IPS-18c (cell line): Measurements from ENCODE around the gene IFNAR2.
"Not testable (repeated sequence)": the region's sequence is repeated elsewhere in the genome, so short reads cannot be mapped to it uniquely, and the experiment has no call there.

Source experiments
- H3K4me3 ChIP-seq: 2 replicates; pipeline ENCODE4 v1.7.0; 2013; ENCODE audit warnings: low read depth, mild to moderate bottlenecking, low read length, moderate library complexity; ENCODE audit not compliant: insufficient read depth
- H3K9me3 ChIP-seq: one replicate; pipeline ENCODE4 v1.6.1; 2013; ENCODE audit warnings: mild to moderate bottlenecking, low read length, moderate library complexity; ENCODE audit not compliant: control insufficient read depth, insufficient read depth

The IFNAR2 gene

DNA sequence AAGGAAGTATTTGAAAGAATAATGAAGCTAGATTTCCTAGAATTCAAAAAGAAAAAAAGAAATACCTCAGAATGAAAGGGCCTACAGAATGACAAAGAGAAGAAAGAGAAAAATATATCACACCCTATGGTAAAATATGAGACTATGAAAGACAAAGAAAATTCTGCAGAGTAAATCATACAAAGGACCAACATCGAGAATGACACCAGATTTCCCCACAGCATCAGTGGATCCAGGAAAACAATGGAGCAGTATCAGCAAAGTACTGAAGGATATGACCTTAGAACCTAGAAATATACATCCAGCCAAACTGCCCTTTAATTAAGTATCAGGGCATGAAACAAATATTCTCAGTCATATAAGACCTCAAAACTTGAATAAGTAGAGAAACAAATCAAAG is 21.2 kb upstream of the IFNAR2 start:
- Histone ChIP-seq H3K9me3 (peaks cover 2% of the 10 kb centered on the region), H3K4me3 (no peak overlapping the region)

DNA sequence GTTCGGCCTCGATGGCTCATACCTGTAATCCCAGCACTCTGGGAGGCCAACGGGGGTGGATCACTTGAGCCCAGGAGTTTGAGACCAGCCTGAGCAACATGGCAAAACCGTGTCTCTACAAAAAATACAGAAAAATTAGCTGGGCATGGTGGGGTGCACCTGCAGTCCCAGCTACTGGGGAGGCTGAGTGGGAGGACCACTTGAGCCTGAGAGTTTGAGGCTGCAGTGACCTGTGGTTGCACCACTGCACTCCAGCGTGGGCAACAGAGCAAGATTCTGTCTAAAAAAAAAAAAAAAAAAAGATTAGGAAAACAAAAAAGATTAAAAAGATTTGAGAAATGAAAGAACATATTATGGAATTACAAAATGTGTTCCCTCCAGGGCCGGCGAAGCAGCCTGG is 18.4 kb upstream of the IFNAR2 start:
- no peak overlapping the region for H3K4me3 ChIP-seq
- H3K9me3 ChIP-seq = peaks cover 2% of the 10 kb centered on the region

DNA sequence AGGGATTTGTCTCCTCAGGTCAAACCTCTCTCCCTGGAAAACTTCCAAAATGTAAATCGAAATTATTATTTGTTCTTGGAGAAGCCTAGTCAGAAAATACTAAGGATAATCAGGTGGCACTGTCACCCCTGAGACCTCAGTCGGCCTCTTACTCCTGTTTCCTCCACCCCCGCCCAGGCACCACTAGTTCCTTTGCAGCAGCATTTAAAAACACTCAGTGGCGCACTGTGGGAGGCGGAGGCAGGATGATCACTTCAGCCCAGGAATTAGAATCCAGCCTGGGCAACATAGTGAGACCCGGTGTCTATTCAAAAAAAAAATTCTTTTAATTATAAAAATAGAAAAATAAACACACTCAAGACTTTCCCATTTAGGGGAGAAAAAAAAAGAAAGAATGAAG is 18.0 kb upstream of the IFNAR2 start:
- no peak overlapping the region for H3K4me3 ChIP-seq
- H3K9me3 ChIP-seq = peaks cover 2% of the 10 kb centered on the region

- H3K4me3 ChIP-seq = no peak overlapping the region
- peaks cover 2% of the 10 kb centered on the region for H3K9me3 ChIP-seq
These were observed 17.4 kb upstream of the IFNAR2 start for GRCh38 chr21:33212159-33212851.

GRCh38 chr21:33214056-33214455 is 15.7 kb upstream of the IFNAR2 start:
- H3K4me3 ChIP-seq = no peak overlapping the region
- peaks cover 2% of the 10 kb centered on the region for H3K9me3 ChIP-seq

DNA sequence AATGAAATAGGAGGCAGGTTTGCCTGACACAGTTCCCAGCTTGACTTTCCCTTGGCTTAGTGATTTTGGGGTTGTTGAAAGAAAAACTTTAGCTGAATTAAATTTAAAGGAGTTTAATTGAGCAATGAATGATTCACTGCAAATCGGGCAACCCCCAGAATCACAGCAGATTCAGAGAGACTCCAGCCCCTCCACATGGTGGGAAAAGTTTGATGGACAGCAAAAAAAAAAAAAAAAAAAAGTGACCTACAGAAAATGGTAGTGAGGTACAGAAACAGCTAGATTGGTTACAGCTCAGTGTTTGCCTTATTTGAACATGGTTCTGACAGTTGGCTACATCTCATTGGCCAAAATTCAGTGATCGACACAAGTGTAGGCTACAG is 12.6 kb upstream of the IFNAR2 start:
- H3K4me3 ChIP-seq = no peak overlapping the region

DNA sequence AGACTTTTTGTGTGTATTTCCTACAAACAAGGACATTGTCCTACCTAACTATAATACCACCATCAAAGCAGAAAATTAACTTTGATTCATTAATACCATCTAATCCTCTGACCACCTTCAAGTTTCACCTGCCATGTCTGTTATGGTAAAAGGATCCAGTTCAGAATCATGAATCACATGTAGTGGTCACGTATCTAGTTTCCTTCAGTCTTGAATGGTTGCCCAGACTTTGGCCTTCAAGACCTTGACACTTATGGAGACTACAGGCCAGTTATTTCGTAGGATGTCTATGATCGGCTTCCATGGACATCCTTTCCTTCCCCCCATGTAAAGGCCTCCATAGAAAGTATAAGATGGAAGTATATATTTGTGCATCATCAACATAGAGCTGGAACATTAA is 10.4 kb upstream of the IFNAR2 start:
- Histone ChIP-seq H3K4me3 (no peak overlapping the region), H3K9me3 (no peaks in the 10 kb centered on the region)

More for the DNA sequence above, 12.6 kb upstream of the IFNAR2 start:
- H3K9me3 ChIP-seq = peaks cover under 1% of the 10 kb centered on the region

DNA sequence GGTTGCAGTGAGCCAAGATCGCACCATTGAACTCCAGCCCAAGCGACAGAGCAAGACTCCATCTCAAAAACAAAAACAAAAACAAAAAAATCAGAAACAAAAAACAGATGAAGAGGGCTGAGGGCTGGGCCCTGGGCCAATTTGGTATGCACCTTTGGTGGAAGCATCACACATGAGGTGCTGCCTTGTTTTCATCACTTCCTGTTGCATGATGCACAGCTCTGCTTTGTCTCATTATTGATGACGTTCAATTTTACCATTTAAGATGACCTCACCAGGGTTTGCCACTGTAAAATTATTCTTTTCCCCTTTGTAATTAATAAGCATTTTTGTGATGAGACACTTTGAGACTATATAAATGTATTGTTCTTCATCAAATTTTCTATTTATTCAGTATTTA is 9.8 kb upstream of the IFNAR2 start:
- H3K4me3 ChIP-seq = no peak overlapping the region
- no peaks in the 10 kb centered on the region for H3K9me3 ChIP-seq

DNA sequence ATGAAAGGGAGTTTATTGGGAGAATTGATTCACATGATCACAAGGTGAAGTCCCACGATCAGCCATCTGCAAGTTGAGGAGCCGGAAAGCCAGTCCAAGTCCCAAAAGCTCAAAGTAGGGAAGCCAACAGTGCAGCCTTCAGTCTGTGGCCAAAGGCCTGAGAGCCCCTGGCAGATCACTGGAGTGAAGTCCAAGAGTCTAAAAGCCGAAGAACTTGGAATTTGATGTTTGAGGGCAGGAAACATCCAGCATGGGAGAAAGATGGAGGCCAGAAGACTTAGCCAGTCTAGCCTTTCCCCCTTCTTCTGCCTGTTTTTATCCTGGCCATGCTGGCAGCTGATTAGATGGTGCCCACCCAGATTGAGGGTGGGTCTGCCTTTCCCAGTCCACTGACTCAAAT is 4.4 kb upstream of the IFNAR2 start:
- H3K4me3 ChIP-seq, H3K9me3 ChIP-seq: not testable (repeated sequence)

GRCh38 chr21:33228455-33228854 is 1.3 kb upstream of the IFNAR2 start:
- H3K9me3 ChIP-seq = no peaks in the 10 kb centered on the region
- H3K4me3 ChIP-seq = no peak overlapping the region

DNA sequence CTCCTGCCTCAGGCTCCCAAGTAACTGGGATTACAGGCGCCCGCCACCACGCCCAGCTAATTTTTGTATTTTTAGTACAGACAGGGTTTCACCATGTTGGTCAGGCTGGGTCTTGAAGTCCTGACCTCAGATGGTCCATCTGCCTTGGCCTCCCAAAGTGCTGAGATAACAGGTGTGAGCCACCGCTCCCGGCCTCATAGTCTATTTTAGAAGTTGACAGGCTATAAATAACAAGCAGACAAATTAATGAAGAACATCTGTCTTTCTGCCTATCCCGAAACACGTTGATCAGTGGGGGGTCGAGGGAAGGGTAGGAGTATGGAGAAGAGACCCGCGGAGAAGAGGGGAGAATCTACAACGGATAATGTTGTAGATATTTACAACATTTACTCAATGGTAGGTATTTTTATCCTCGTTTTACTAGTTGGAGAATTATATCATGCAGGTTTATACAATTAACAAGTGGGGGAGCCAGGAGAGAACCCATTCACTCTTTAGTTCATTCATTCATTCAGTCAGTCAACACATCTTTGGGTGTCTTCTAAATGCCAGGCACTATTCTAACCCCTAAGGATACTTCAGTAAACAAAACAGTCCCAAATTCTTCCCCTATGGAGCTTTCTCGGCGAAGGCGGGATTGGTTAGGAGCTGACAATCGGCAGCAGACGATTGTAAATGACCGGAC is 497 bp upstream of the IFNAR2 start:
- H3K4me3 ChIP-seq = peak overlapping the region; percentile 46

GRCh38 chr21:33230545-33231324 is 997 bp downstream of the IFNAR2 start:
- Histone ChIP-seq H3K4me3 (peak overlapping the region; percentile 98), H3K9me3 (no peaks in the 10 kb centered on the region)

More for the DNA sequence above, 497 bp upstream of the IFNAR2 start:
- H3K9me3 ChIP-seq = no peaks in the 10 kb centered on the region

GRCh38 chr21:33231526-33231925 is 1.8 kb downstream of the IFNAR2 start:
- H3K9me3 ChIP-seq = no peaks in the 10 kb centered on the region
- no peak overlapping the region for H3K4me3 ChIP-seq

DNA sequence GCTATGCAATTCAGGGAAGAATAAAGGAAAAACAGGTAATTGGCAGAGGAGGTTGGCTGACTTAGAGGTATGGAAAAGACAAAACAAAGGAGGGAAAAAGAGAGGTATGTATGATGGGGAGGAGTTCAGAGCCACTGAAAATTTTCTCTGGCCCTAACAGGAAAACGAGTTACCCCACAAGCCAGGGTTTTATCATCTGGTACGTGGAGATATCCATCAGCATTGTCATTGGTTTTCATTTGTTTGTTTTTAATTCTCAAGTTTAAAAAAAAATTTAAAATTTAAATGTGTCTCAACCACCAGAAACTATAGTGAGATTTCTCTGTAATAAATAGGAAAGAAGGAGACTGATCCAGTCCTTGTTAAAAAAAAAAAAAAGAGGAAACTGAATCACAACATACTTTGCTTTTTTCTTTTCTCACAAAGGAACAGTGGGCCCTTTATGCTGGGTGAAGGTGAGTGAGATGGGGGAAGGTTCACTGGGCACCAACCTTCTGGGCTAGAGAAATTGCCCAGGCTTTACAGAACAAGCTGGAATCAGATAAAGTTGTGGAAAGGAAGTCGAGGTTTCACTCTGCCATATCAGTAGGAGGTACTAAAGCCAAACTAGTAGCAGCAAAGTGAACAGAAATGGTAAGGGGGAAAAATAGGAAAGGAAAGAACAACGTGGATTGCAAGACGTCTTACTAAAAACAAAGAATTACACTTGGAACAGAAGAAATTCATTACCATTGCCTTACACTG is 2.7 kb downstream of the IFNAR2 start:
- Histone ChIP-seq H3K9me3 (peaks cover 1% of the 10 kb centered on the region), H3K4me3 (no peak overlapping the region)

DNA sequence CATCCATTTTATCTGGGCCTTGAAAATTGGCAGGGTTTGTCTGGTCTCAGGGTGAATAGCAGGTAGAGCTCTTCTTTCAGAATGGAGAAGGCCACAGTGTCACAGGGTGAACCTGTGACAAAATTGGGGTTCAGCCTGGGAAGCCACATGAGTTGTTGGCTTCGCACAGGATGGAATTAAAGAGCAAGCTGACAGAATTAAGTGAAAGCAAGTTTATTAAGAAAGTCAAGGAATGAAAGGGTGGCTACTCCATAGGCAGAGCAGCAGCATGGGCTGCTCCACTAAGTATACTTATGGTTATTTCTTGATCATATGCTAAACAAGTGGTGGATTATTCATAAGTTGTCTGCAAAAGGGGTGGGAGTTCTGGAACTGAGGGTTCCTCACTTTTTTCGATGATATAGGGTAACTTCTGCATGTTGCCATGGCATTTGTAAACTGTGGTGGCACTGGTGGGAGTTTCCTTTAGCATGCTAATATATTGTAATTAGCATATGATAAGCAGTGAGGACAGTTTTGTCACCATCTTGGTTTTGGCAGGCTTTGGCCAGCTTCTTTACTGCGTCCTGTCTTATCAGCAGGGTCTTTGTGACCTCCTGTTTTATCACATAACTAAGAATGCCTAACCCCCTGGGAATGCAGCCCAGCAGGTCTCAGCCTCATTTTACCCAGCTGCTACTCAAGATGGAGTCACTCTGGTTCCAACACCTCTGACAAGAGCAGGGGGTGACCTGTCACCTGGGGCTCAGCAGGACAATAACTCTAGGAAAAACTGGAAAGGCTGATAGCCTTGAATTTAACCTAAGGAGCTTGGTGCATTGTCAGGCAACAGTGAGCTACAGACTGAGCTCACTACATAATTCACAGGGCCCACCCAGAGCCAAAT is 5.1 kb downstream of the IFNAR2 start:
- Histone ChIP-seq H3K4me3 (no peak overlapping the region), H3K9me3 (peaks cover 10% of the 10 kb centered on the region)

GRCh38 chr21:33236013-33236686 is 6.4 kb downstream of the IFNAR2 start:
- H3K9me3 ChIP-seq = peaks cover 10% of the 10 kb centered on the region
- H3K4me3 ChIP-seq = no peak overlapping the region; the same call in 1 of the 2 replicates
